Mesenchymal stem cell (in vitro differentiated cells and primary cell): Measurements from ENCODE around the gene BTG4.

ENCODE experiments used
- DNase-seq: peaks from one replicate; pipeline ENCODE4 v3.0.0-alpha.2; 2013
- H2AFZ ChIP-seq: one replicate; pipeline ENCODE4 v1.6.1; 2013; ENCODE audit warnings: low read depth, mild to moderate bottlenecking, control low read depth, inconsistent platforms, low read length, moderate library complexity
- H2AK5ac ChIP-seq: 2 replicates; pipeline ENCODE4 v1.6.1; 2013; ENCODE audit warnings: low read length, moderate library complexity, mild to moderate bottlenecking, inconsistent platforms; ENCODE audit not compliant: severe bottlenecking
- H2BK120ac ChIP-seq: one replicate; pipeline ENCODE4 v1.6.1; 2013; ENCODE audit warnings: low read depth, mild to moderate bottlenecking, inconsistent platforms, low read length, moderate library complexity
- H2BK12ac ChIP-seq, 2 experiments: one replicate each; pipeline ENCODE4 v1.6.1; 2013; ENCODE audit warnings: inconsistent platforms in 2 of 2, low read length in 2 of 2, mild to moderate bottlenecking in 2 of 2, moderate library complexity in 2 of 2, control low read depth in 1 of 2
- H2BK15ac ChIP-seq: one replicate; pipeline ENCODE4 v1.6.1; 2013; ENCODE audit warnings: mild to moderate bottlenecking, low read depth, inconsistent platforms; ENCODE audit not compliant: poor library complexity, severe bottlenecking
- H2BK5ac ChIP-seq: 2 replicates; pipeline ENCODE4 v1.6.1; 2013; ENCODE audit warnings: low read depth, mild to moderate bottlenecking, low read length, control low read depth, inconsistent platforms; ENCODE audit not compliant: poor library complexity, severe bottlenecking
- H3K14ac ChIP-seq, 2 experiments: one replicate each; pipeline ENCODE4 v1.6.1; 2013; ENCODE audit warnings: inconsistent platforms in 2 of 2, low read length in 2 of 2, control low read depth in 1 of 2, mild to moderate bottlenecking in 1 of 2, moderate library complexity in 1 of 2
- H3K18ac ChIP-seq, 2 experiments: one replicate each; pipeline ENCODE4 v1.6.1; 2013; ENCODE audit warnings: inconsistent platforms in 2 of 2, low read length in 2 of 2, control low read depth in 1 of 2, low read depth in 1 of 2, mild to moderate bottlenecking in 1 of 2
- H3K23ac ChIP-seq, 2 experiments: one replicate each; pipeline ENCODE4 v1.6.1; 2013; ENCODE audit warnings: inconsistent platforms in 2 of 2, low read length in 2 of 2, mild to moderate bottlenecking in 2 of 2, moderate library complexity in 2 of 2, control low read depth in 1 of 2
- H3K27ac ChIP-seq: 2 replicates; pipeline ENCODE4 v1.5.1; 2013; ENCODE audit warnings: mild to moderate bottlenecking, moderate library complexity, low read length, control low read depth, inconsistent platforms; ENCODE audit not compliant: poor library complexity, severe bottlenecking
- H3K27me3 ChIP-seq, 2 experiments: 2 replicates each; pipeline versions ENCODE4 v1.6.1 to v1.7.0; 2013; ENCODE audit warnings: low read length in 2 of 2, mild to moderate bottlenecking in 2 of 2, moderate library complexity in 2 of 2, control low read depth in 1 of 2, inconsistent platforms in 1 of 2; ENCODE audit not compliant: control insufficient read depth in 1 of 2, insufficient read depth in 1 of 2
- H3K36me3 ChIP-seq, 2 experiments: 2 replicates each; pipeline versions ENCODE4 v1.6.1 to v1.7.0; 2013; ENCODE audit warnings: low read length in 2 of 2, control low read depth in 1 of 2, inconsistent platforms in 1 of 2, low read depth in 1 of 2, mild to moderate bottlenecking in 1 of 2; ENCODE audit not compliant: insufficient read depth in 2 of 2, control insufficient read depth in 1 of 2
- H3K4ac ChIP-seq, 2 experiments: one replicate each; pipeline ENCODE4 v1.6.1; 2013; ENCODE audit warnings: inconsistent platforms in 2 of 2, low read length in 2 of 2, mild to moderate bottlenecking in 2 of 2, moderate library complexity in 2 of 2, control low read depth in 1 of 2, low read depth in 1 of 2
- H3K4me1 ChIP-seq: 2 replicates; pipeline ENCODE4 v1.6.1; 2013; ENCODE audit warnings: low read depth, low read length, control low read depth; ENCODE audit not compliant: control insufficient read depth, insufficient read depth
- H3K4me2 ChIP-seq: 2 replicates; pipeline ENCODE4 v1.6.1; 2013; ENCODE audit warnings: low read length, mild to moderate bottlenecking, inconsistent platforms; ENCODE audit not compliant: poor library complexity, severe bottlenecking
- H3K4me3 ChIP-seq, 2 experiments: 2 replicates each; pipeline versions ENCODE4 v1.5.1 to v1.7.0; 2013; ENCODE audit warnings: low read length in 2 of 2, mild to moderate bottlenecking in 2 of 2, control low read depth in 1 of 2, low read depth in 1 of 2; ENCODE audit not compliant: insufficient read depth in 1 of 2
- H3K79me1 ChIP-seq: replicated peaks from 2 replicates; pipeline ENCODE4 v1.6.1; 2013; ENCODE audit warnings: mild to moderate bottlenecking, control low read depth, low read length, inconsistent platforms; ENCODE audit not compliant: poor library complexity, severe bottlenecking
- H3K9ac ChIP-seq: 2 replicates; pipeline ENCODE4 v1.7.0; 2013; ENCODE audit warnings: mild to moderate bottlenecking, low read length, moderate library complexity
- H3K9me3 ChIP-seq: 2 replicates; pipeline ENCODE4 v1.7.0; 2013; ENCODE audit warnings: mild to moderate bottlenecking, low read length; ENCODE audit not compliant: control insufficient read depth
- H4K8ac ChIP-seq: one replicate; pipeline ENCODE4 v1.6.1; 2013; ENCODE audit warnings: inconsistent platforms, mild to moderate bottlenecking, low read length, moderate library complexity
- H4K91ac ChIP-seq: one replicate; pipeline ENCODE4 v1.6.1; 2013; ENCODE audit warnings: mild to moderate bottlenecking, low read length, inconsistent platforms
- WGBS: methylation state at CpG from one replicate; pipeline ENCODE4 v1.1.7; 2013; ENCODE audit warnings: mixed read lengths; 5-methylcytosine and 5-hydroxymethylcytosine counted together

BTG4 gene

DNA sequence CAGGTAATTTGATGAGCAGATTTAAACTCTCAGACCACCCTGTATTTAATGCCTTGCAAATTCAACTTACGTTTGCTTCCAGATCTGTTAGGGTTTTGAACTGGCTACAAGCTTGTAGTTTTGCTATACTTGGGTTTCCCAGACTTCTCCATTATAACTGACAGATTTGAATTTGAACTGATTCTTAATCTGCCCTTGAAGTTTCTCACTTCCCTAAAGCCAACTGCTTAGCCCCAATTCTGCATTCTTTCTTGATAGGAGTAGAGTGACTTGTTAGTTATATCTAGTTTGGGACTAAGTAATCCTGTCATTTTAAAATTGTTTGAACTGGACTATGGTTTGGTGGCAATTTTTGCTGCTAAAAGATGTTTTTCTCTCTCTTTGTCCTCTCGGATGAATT, 38.1 kb upstream of the BTG4 start:
- no peak overlapping the region for H2BK120ac ChIP-seq
- H4K8ac ChIP-seq: no peak overlapping the region
- H3K79me1 ChIP-seq: peaks cover 6% of the 10 kb centered on the region
- H3K9ac ChIP-seq: no peak overlapping the region
- H3K18ac ChIP-seq: no peak overlapping the region
- H3K14ac ChIP-seq: no peak overlapping the region
- H2AFZ ChIP-seq: no peak overlapping the region
- H4K91ac ChIP-seq: no peak overlapping the region
- H3K27me3 ChIP-seq: no peaks in the 10 kb centered on the region
- no peaks in the 10 kb centered on the region for H3K4me1 ChIP-seq
- no peak overlapping the region for H2BK15ac ChIP-seq
- no peak overlapping the region for H2BK5ac ChIP-seq
- 92% methylated on average over 1 of the region's 2 CpGs for WGBS
- no peak overlapping the region for H2AK5ac ChIP-seq
- no peak overlapping the region for H3K4me2 ChIP-seq
- no peaks in the 10 kb centered on the region for H3K9me3 ChIP-seq
- H3K4me3 ChIP-seq: no peak overlapping the region
- no peak overlapping the region for H3K4ac ChIP-seq
- H3K27ac ChIP-seq: no peak overlapping the region
- H2BK12ac ChIP-seq: no peak overlapping the region
- H3K36me3 ChIP-seq: peaks cover 20 to 53% of the 10 kb centered on the region in 2 experiments
- no peak overlapping the region for H3K23ac ChIP-seq
- DNase-seq: no peak

DNA sequence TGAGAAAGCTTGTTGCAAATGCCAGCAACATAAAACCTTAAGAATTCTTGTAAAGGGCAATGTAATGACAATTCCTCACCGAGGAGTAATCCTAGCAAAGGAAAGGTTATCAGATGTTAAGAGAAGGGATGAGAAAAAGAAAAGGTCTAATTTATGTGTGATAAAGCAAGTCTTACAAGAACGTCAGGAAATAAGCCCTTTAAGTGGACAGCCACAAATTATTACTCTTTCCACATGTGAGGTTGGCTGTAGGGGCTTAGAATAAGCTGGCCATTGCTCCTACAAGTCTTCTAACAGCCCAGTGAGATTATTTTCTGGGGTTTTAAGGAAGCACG, 37.6 kb upstream of the BTG4 start:
- Histone ChIP-seq H2BK12ac (no peak overlapping the region), H3K36me3 (peaks cover 23 to 56% of the 10 kb centered on the region in 2 experiments), H2BK120ac (no peak overlapping the region), H2AK5ac (no peak overlapping the region), H2BK15ac (no peak overlapping the region), H4K8ac (no peak overlapping the region), H2AFZ (no peak overlapping the region), H3K14ac (no peak overlapping the region), H3K18ac (no peak overlapping the region), H2BK5ac (no peak overlapping the region), H3K9me3 (no peaks in the 10 kb centered on the region), H3K4me3 (no peak overlapping the region), H3K27me3 (no peaks in the 10 kb centered on the region), H3K79me1 (peaks cover 6% of the 10 kb centered on the region), H4K91ac (no peak overlapping the region), H3K4ac (no peak overlapping the region), H3K27ac (no peak overlapping the region), H3K4me2 (no peak overlapping the region), H3K4me1 (no peaks in the 10 kb centered on the region), H3K9ac (no peak overlapping the region), H3K23ac (no peak overlapping the region)
- WGBS: 61% methylated on average over 2 of the region's 3 CpGs
- DNase-seq: no peak

DNA sequence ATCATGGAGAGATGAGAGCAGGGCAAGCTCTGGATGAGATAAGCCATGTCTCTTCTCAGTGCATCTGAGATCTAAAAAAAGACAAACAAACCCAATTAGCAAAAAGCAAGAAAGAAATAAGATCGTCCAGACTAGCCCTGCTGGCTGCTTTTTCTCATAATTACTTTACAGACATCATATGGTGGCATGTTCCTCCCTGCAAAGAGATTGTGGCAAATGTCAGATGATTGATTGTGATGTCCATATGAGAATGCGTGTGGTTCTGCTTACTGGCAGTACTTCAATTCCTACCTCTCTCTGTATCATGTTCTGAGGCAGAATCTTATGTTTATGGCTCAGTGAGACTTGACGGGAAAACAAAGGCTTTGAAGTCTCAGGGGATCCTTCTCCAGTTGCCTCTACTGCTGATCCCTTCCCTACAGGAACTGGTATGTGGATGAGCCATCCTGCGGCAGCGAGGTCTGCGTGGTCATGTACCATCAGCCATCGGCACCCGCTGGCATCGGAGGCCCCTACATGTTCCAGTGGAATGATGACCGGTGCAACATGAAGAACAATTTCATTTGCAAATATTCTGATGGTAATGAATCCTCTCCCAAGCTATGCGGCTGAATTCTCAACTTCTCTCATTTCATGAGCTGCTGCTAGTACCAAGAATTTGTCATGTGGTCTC, 37.1 kb upstream of the BTG4 start:
- 89% methylated on average over 9 of the region's 11 CpGs for WGBS
- H2BK120ac ChIP-seq: no peak overlapping the region
- no peak overlapping the region for H2BK5ac ChIP-seq
- no peaks in the 10 kb centered on the region for H3K4me1 ChIP-seq
- no peak overlapping the region for H2BK12ac ChIP-seq
- H3K4me3 ChIP-seq: no peak overlapping the region
- H3K14ac ChIP-seq: no peak overlapping the region
- no peak overlapping the region for H2AFZ ChIP-seq
- H3K18ac ChIP-seq: no peak overlapping the region
- H3K23ac ChIP-seq: no peak overlapping the region
- no peak overlapping the region for H3K27ac ChIP-seq
- no peak overlapping the region for H2BK15ac ChIP-seq
- H3K9ac ChIP-seq: no peak overlapping the region
- no peaks in the 10 kb centered on the region for H3K9me3 ChIP-seq
- no peak overlapping the region for H4K8ac ChIP-seq
- no peak overlapping the region for H3K4me2 ChIP-seq
- no peak overlapping the region for H2AK5ac ChIP-seq
- H4K91ac ChIP-seq: no peak overlapping the region
- no peaks in the 10 kb centered on the region for H3K27me3 ChIP-seq
- no peak overlapping the region for H3K4ac ChIP-seq
- H3K36me3 ChIP-seq: peaks cover 24 to 56% of the 10 kb centered on the region in 2 experiments
- no peak for DNase-seq
- peaks cover 8% of the 10 kb centered on the region for H3K79me1 ChIP-seq

DNA sequence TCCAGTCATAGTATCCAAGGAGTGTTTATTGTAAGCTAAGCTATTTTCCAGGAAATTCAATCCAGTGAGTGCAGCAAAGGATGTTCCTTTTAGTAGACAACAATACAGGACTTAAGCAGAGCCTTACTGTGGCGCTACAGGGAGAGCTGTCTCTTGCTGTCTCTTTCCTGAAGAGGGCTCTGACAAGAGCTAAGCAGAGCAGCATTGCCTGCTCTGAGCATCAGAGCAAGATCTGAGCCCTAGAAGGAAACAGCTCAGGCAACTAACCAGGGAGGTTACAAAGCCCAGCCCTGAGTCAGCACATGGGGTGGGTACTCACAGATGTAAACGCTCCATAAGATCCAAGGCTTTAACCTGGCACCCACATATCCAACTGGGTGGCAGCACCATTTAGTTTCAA, 36.3 kb upstream of the BTG4 start:
- Histone ChIP-seq H2AFZ (no peak overlapping the region), H3K23ac (no peak overlapping the region), H3K18ac (peak overlapping the region in 1 of 2 experiments; percentile 41), H3K27me3 (no peaks in the 10 kb centered on the region), H2BK15ac (no peak overlapping the region), H3K27ac (no peak overlapping the region), H3K79me1 (peaks cover 10% of the 10 kb centered on the region), H3K4me1 (no peaks in the 10 kb centered on the region), H3K4ac (no peak overlapping the region), H2BK12ac (peak overlapping the region in 1 of 2 experiments; percentile 43), H3K4me2 (no peak overlapping the region), H3K4me3 (no peak overlapping the region), H3K36me3 (peaks cover 28 to 56% of the 10 kb centered on the region in 2 experiments), H4K91ac (no peak overlapping the region), H2BK120ac (no peak overlapping the region), H3K9me3 (no peaks in the 10 kb centered on the region), H3K9ac (no peak overlapping the region), H4K8ac (no peak overlapping the region), H2AK5ac (no peak overlapping the region), H2BK5ac (no peak overlapping the region), H3K14ac (no peak overlapping the region)
- no peak for DNase-seq
- WGBS: 98% methylated on average over 1 of the region's 2 CpGs
